HG03039 (cell line): ENCODE data around the gene MON1B.
"Not testable (repeated sequence)": the region's sequence is repeated elsewhere in the genome, so short reads cannot be mapped to it uniquely, and the experiment has no call there.

ENCODE experiments used
- ATAC-seq: cut with Tn5 transposase; IDR thresholded peaks from one replicate; pipeline ENCODE4 v1.9.1; 2021; ENCODE audit warnings: mild to moderate bottlenecking, moderate library complexity; ENCODE audit not compliant: unreplicated experiment

MON1B gene

DNA sequence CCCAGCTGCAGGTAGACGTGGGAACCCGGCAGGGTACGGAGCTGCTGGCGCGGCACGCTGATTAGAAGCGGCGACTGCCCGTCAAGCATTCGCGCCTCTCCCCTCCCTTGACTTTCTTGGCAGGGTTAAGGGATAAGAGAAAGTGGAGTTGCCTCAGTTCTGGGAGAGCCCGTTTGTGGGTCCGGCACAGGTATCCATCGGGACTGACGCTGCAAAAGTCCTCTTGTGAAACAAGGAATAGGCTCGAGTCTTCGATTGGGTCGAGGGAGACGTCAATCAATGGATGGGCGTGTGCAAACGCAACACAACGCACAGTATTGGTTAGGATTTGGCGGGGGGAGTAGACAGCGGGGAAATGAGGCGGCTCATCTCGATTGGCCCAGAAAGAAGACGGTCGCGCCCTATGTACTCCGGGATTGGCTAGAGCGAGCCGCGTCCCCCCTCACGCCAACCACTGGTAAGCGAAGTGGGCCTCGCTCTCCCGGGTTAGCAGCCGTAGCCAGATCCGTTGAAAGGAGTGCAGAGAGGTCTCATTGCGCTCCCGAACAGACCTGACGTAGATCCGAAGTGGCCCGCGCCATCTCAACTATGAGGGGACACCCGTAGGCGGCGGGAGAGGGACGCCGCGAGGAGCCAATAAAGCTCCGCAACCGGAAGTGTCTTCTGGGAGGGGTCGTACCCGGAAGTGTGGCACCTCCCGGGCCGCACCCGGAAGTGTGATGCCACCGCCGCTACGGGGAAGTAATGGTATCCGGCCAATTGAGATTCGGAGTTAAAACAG lies at the start of gene MON1B:
Gene MON1B (plus strand): TSS at position 713 of the 781 bp plus-strand sequence. CDS start 296 bp downstream, outside the sequence.
- peak; percentile 95 for ATAC-seq

DNA sequence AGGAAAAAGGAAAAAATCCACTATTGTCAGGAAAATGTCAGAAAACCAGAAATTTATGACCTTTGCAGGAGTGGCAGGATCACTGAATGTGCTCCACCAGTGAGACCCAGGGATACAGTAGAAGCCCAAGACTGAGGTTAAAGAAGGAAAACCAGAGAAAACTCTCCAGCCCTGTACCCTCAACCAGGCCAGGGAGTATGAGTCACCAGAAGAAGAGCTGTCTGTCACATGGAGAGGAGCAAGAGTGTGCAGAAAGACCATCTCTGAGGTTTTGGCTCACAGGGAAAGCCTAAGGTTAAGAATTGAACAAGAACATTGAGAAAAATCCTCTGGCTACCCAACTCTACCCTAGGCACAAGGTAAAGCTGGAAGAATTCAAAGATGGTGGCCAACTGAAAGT lies 47.6 kb upstream of the MON1B start:
- ATAC-seq: no peak

GRCh38 chr16:77148121-77148520 lies 42.9 kb upstream of the MON1B start:
- ATAC-seq: no peak

GRCh38 chr16:77157346-77158058 lies 33.5 kb upstream of the MON1B start:
- no peak for ATAC-seq

DNA sequence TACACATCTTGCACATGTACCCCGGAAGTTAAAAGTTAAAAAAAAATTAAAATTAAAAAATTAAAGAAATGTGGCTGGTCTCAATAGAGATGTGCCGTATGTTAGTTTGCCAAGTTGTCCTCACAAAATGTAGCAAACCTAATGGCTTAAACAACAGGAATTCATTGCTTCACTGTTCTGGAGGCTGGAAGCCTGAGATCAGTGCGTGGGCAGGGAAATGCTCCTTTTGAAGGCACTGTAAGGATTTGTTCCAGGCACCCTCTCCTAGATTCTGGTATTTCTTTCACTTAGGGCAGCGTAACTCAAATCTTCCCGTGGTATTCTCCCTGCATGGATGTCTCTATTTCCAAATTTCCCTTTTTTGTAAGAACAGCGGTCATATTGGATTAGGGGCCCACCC lies 32.7 kb upstream of the MON1B start:
- ATAC-seq: no peak

DNA sequence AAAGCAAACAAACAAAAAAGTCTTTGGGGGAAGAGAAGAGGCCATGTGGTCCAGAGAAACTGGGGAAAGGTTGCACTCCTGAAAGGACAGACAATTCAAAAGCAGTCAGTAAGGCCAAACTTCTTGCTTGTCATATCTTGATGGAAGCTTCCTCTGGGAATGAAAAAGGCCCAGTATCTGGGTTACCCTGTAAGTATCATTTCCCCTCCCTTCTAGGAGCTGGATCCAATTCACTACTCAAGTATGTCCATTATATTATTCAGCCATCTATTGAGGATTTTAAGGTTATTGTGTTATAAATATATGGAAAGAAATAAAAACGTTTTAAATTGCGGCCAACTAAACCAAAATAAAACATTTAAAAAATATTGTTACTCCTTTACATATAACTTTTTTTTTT lies 26.0 kb upstream of the MON1B start:
- ATAC-seq: no peak

- not testable (repeated sequence) for ATAC-seq
These were observed 25.3 kb upstream of the MON1B start for GRCh38 chr16:77165536-77166236.

GRCh38 chr16:77166726-77167125 lies 24.3 kb upstream of the MON1B start:
- ATAC-seq: no peak

DNA sequence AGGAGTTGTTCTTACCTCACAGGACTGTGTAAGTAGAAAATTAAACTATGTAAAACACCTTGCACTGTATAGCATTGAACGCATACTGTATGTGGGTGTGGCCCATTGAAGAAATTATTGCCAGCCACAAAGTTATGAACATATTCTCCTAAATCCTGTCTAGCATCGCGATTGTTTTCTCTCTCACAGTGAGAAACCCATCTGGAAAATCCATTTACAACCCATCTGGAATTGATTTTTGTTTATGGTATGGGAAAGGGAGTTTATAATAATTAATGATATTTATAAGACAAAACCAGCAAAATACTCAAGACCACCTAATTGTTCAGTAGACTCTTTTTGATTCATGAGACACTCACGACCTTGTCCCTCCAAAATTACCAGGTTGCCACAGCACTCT lies 22.1 kb upstream of the MON1B start:
- ATAC-seq: no peak

- ATAC-seq: no peak
These were observed 21.2 kb upstream of the MON1B start for GRCh38 chr16:77169650-77170236.

GRCh38 chr16:77170805-77171204 lies 20.2 kb upstream of the MON1B start:
- no peak for ATAC-seq

DNA sequence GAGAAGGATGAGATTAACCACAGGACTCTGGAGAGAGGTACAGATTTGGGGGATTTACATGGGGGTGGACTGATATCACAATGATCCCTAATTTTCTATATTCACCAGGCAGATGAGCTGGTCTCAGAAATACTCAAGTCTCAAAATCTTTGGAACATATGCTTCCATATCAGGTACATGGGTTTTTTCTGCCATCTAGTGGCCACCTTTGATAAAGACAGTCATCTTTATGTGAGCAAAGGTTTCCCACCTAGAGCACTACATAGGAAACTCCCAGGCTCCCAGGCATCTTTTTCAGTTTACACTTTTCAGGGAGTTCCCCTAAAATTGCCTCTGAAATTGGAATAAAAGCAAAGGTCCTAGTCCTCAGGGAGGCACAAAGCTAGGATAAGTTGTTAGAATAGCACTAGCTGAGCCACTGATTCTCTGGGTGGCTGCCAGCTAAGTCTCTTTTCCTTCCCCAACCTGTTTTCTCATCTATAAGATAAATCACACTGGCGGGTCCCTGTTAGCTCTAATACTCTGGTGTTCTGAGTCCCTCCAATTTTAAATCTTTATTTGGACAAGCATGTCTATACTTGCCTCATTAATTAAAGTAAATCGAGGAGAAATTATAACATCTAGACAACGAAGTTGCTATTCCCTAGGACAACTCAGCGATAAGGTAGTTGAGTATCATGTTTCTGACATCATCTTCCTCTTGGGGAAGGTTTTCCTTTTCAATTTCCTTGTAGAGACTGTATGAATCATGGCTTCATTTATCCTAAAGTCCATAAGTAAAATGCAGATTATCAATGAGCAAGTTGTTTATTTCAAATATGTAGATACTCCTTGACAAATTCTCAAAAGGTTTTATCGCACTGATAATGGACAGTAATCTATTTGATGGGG lies 19.0 kb upstream of the MON1B start:
- ATAC-seq: no peak

GRCh38 chr16:77172951-77173350 lies 18.0 kb upstream of the MON1B start:
- no peak for ATAC-seq

- no peak for ATAC-seq
These were observed 7.9 kb upstream of the MON1B start for GRCh38 chr16:77183137-77183536.

- not testable (repeated sequence) for ATAC-seq
These were observed 4.7 kb upstream of the MON1B start for GRCh38 chr16:77186298-77186697.

- no peak for ATAC-seq
These were observed 856 bp upstream of the MON1B start for GRCh38 chr16:77190190-77190477.

- no peak for ATAC-seq
These were observed 424 bp downstream of the MON1B start for GRCh38 chr16:77191259-77191969.

DNA sequence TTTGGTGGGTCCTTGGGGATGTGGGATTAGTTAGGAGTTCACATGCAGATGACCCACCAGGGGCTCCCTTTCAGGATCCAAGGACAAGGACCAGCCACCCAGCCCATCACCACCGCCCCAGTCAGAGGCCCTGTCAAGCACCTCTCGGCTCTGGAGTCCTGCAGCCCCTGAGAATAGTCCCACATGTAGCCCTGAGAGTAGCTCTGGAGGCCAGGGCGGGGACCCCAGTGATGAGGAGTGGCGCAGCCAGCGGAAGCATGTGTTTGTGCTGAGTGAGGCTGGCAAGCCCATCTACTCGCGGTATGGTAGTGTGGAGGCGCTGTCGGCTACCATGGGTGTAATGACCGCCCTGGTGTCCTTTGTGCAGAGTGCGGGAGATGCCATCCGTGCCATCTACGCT lies 2.4 kb downstream of the MON1B start:
- ATAC-seq: no peak

DNA sequence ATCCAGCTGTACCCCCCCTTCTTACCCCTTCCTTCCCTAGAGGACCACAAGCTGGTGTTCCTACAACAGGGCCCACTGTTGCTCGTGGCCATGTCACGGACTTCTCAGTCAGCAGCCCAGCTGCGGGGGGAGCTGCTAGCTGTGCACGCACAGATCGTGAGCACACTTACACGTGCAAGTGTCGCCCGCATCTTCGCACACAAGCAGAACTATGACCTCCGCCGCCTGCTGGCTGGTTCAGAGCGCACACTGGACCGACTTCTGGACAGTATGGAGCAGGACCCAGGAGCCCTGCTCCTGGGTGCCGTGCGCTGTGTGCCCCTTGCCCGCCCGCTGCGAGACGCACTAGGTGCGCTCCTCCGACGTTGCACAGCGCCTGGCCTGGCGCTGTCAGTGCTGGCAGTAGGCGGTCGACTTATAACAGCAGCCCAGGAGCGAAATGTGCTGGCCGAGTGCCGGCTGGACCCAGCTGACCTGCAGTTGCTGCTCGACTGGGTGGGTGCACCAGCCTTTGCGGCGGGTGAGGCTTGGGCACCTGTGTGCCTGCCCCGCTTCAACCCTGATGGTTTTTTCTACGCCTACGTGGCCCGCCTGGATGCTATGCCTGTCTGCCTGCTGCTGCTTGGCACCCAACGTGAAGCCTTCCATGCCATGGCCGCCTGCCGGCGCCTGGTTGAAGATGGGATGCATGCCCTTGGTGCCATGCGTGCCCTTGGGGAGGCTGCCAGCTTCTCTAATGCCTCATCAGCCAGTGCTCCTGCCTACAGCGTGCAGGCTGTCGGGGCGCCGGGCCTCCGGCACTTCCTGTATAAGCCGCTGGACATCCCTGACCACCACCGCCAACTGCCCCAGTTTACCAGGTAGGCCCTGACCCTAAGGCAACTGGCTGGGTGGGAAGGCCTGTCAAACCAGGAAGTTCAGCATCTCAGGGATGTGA lies 3.6 kb downstream of the MON1B start:
- no peak for ATAC-seq
